H1 (cell line): Measurements from ENCODE around the gene FMOD. TPM values are rescaled to one million over a fixed set of nuclear protein-coding genes. Genes with fewer than 3 reads are reported as not detected.

Source experiments
- CTCF ChIA-PET: fragments of 300-600 bp; sonication (Branson Sonifier 250); formaldehyde crosslinking; loops from one replicate; lab custom pipeline; 2021; ENCODE audit not compliant: partially characterized antibody; lab: Charles Lee
- POLR2A ChIA-PET: fragments of 300-600 bp; sonication (Branson Sonifier 250); formaldehyde crosslinking; loops from one replicate; lab custom pipeline; 2021; ENCODE audit warnings: inconsistent platforms; ENCODE audit not compliant: partially characterized antibody; lab: Charles Lee
- DNase-seq, 2 experiments: peaks; one replicate each; pipeline versions ENCODE4 v3.0.0 to v3.0.0-alpha.2; 2010 to 2022; ENCODE audit warnings: low spot score in 2 of 2, low read depth in 1 of 2, mixed read lengths in 1 of 2
- FAIRE-seq: peaks from 2 replicates; lab custom pipeline; 2011; peaks lifted over from hg19 to GRCh38; lab: Jason Lieb, UNC
- H2AFZ ChIP-seq: 2 replicates; pipeline ENCODE4 v1.8.1; 2012; ENCODE audit warnings: low read length, inconsistent platforms
- H2AK5ac ChIP-seq: 2 replicates; pipeline ENCODE4 v1.6.1; 2013; ENCODE audit warnings: low read depth, low read length
- H2BK120ac ChIP-seq: replicated peaks from 2 replicates; pipeline ENCODE3; 2013; ENCODE audit warnings: low read depth, low read length, inconsistent platforms
- H2BK12ac ChIP-seq: 2 replicates; pipeline ENCODE4 v1.6.1; 2013; ENCODE audit warnings: low read depth, low read length
- H2BK15ac ChIP-seq: 2 replicates; pipeline ENCODE4 v1.6.1; 2013; ENCODE audit warnings: low read length
- H2BK20ac ChIP-seq: 2 replicates; pipeline ENCODE4 v1.6.1; 2013; ENCODE audit warnings: low read length
- H2BK5ac ChIP-seq: 2 replicates; pipeline ENCODE4 v1.6.1; 2013; ENCODE audit warnings: low read depth, low read length
- H3K14ac ChIP-seq: 2 replicates; pipeline ENCODE4 v1.6.1; 2013; ENCODE audit warnings: inconsistent platforms; ENCODE audit not compliant: insufficient read length
- H3K18ac ChIP-seq: 2 replicates; pipeline ENCODE4 v1.6.1; 2013; ENCODE audit warnings: low read length; ENCODE audit errors: extremely low read depth
- H3K23ac ChIP-seq: 2 replicates; pipeline ENCODE4 v1.6.1; 2013; ENCODE audit warnings: inconsistent platforms; ENCODE audit not compliant: insufficient read length
- H3K23me2 ChIP-seq: 2 replicates; pipeline ENCODE4 v1.6.1; 2013; ENCODE audit warnings: low read depth, low read length
- H3K27ac ChIP-seq: 2 replicates; pipeline ENCODE4 v1.6.1; 2011; ENCODE audit warnings: low read depth, low read length, inconsistent platforms
- H3K27me3 ChIP-seq, 4 experiments: replicated peaks in 1 of 4; 1 replicate in 1 of 4; 2 replicates in 3 of 4; pipeline versions ENCODE4 v1.6.1 to v1.8.1; 2011 to 2013; ENCODE audit warnings: low read length in 3 of 4, mild to moderate bottlenecking in 3 of 4, inconsistent platforms in 2 of 4, mixed read lengths in 2 of 4, moderate library complexity in 1 of 4; ENCODE audit not compliant: control insufficient read depth in 3 of 4, insufficient read depth in 3 of 4; ENCODE audit errors: extremely low read depth in 1 of 4
- H3K36me3 ChIP-seq, 4 experiments: 2 replicates each; pipeline versions ENCODE4 v1.6.1 to v1.8.1; 2011 to 2013; ENCODE audit warnings: mild to moderate bottlenecking in 4 of 4, low read length in 3 of 4, moderate library complexity in 2 of 4, control low read depth in 1 of 4, inconsistent platforms in 1 of 4; ENCODE audit not compliant: insufficient read depth in 4 of 4, control insufficient read depth in 2 of 4
- H3K4ac ChIP-seq: replicated peaks from 2 replicates; pipeline ENCODE3; 2013; ENCODE audit warnings: low read length, low read depth, mixed read lengths, inconsistent platforms; ENCODE audit not compliant: insufficient read length
- H3K4me1 ChIP-seq, 4 experiments: replicated peaks in 1 of 4; 1 replicate in 1 of 4; 2 replicates in 3 of 4; pipeline versions ENCODE4 v1.6.1 to v1.8.1; 2011 to 2013; ENCODE audit warnings: low read length in 3 of 4, inconsistent platforms in 2 of 4, mixed read lengths in 1 of 4; ENCODE audit not compliant: insufficient read depth in 4 of 4, control insufficient read depth in 3 of 4
- H3K4me2 ChIP-seq, 2 experiments: 2 replicates each; pipeline versions ENCODE4 v1.6.1 to v1.8.1; 2011 to 2013; ENCODE audit warnings: low read depth in 2 of 2, low read length in 2 of 2, control low read depth in 1 of 2, inconsistent platforms in 1 of 2, mild to moderate bottlenecking in 1 of 2; ENCODE audit not compliant: insufficient read depth in 1 of 2
- H3K4me3 ChIP-seq, 4 experiments: fragments of 200-600, 300-600 bp in 1 of 4; sonication (generic), shearing (Covaris generic), sonication (Bioruptor Twin) in 1 of 4; 2 replicates each; pipeline versions ENCODE4 v1.5.1 to v1.8.1; 2011 to 2016; ENCODE audit warnings: low read length in 4 of 4, low read depth in 3 of 4, control low read depth in 2 of 4, inconsistent platforms in 2 of 4, mild to moderate bottlenecking in 2 of 4, mixed read lengths in 1 of 4, moderate library complexity in 1 of 4; ENCODE audit not compliant: insufficient read depth in 2 of 4; ENCODE audit errors: extremely low read depth in 1 of 4
- H3K56ac ChIP-seq: replicated peaks from 2 replicates; pipeline ENCODE3; 2013; ENCODE audit warnings: low read depth, mild to moderate bottlenecking, mixed read lengths, low read length, inconsistent platforms; ENCODE audit not compliant: insufficient read length
- H3K79me1 ChIP-seq: 2 replicates; pipeline ENCODE4 v1.6.1; 2013; ENCODE audit warnings: low read depth, low read length, control low read depth
- H3K79me2 ChIP-seq, 2 experiments: 2 replicates each; pipeline versions ENCODE4 v1.6.1 to v1.8.1; 2012 to 2013; ENCODE audit warnings: low read length in 2 of 2, mild to moderate bottlenecking in 2 of 2, inconsistent platforms in 1 of 2; ENCODE audit not compliant: insufficient read depth in 2 of 2, control insufficient read depth in 1 of 2
- H3K9ac ChIP-seq, 4 experiments: replicated peaks in 1 of 4; 1 replicate in 1 of 4; 2 replicates in 3 of 4; pipeline versions ENCODE4 v1.6.1 to v1.8.1; 2011 to 2013; ENCODE audit warnings: low read depth in 3 of 4, low read length in 3 of 4, control low read depth in 2 of 4, mild to moderate bottlenecking in 2 of 4, moderate library complexity in 2 of 4, inconsistent platforms in 1 of 4; ENCODE audit errors: extremely low read depth in 1 of 4
- H3K9me3 ChIP-seq, 2 experiments: 2 replicates each; pipeline versions ENCODE4 v1.6.1 to v1.8.1; 2012 to 2013; ENCODE audit warnings: mild to moderate bottlenecking in 2 of 2, moderate library complexity in 2 of 2, control low read depth in 1 of 2, inconsistent platforms in 1 of 2, low read depth in 1 of 2, low read length in 1 of 2, mixed read lengths in 1 of 2; ENCODE audit not compliant: insufficient read depth in 2 of 2
- H4K20me1 ChIP-seq, 2 experiments: replicated peaks in 1 of 2; 2 replicates each; pipeline versions ENCODE3 to v1.8.1; 2011 to 2013; ENCODE audit warnings: inconsistent platforms in 2 of 2, low read length in 2 of 2, mild to moderate bottlenecking in 1 of 2; ENCODE audit not compliant: insufficient read depth in 2 of 2, control insufficient read depth in 1 of 2
- H4K5ac ChIP-seq: 2 replicates; pipeline ENCODE4 v1.6.1; 2013; ENCODE audit warnings: low read length, low read depth, mixed read lengths, inconsistent platforms; ENCODE audit not compliant: insufficient read length
- H4K8ac ChIP-seq: 2 replicates; pipeline ENCODE4 v1.8.0; 2013; ENCODE audit warnings: mild to moderate bottlenecking, moderate library complexity, low read length, inconsistent platforms; ENCODE audit not compliant: insufficient read depth; ENCODE audit errors: extremely low read depth
- H4K91ac ChIP-seq: replicated peaks from 2 replicates; pipeline ENCODE3; 2013; ENCODE audit warnings: low read length, mixed read lengths, inconsistent platforms; ENCODE audit not compliant: insufficient read length
- ATF2 ChIP-seq: IDR thresholded peaks from 2 replicates; pipeline ENCODE4 v1.6.1; 2012; ENCODE audit warnings: low read length, inconsistent platforms
- CBX5 ChIP-seq: fragments of 300-800, 300-1000 bp; sonication (generic); IDR thresholded peaks from 2 replicates; pipeline ENCODE4 v1.7.1; 2016; ENCODE audit warnings: antibody characterized with exemption, low read length, low read depth
- KDM5A ChIP-seq: fragments of 200-600 bp; IDR thresholded peaks from 2 replicates; pipeline ENCODE4 v1.7.1; 2012; ENCODE audit warnings: mild to moderate bottlenecking, low read length, inconsistent platforms, mixed read lengths
- WGBS, 2 experiments: shearing (Covaris generic) in 1 of 2; methylation state at CpG; one replicate each; pipeline versions ENCODE4 v1.1.6 to v1.1.7; 2013 to 2015; ENCODE audit warnings: low lambda C conversion rate in 2 of 2, mixed read lengths in 2 of 2, inconsistent platforms in 1 of 2, low coverage in 1 of 2, missing lambda C conversion rate in 1 of 2; ENCODE audit not compliant: insufficient replicate concordance in 2 of 2, insufficient coverage in 1 of 2, insufficient read length in 1 of 2; ENCODE audit errors: extremely low coverage in 1 of 2, missing lambda C conversion rate in 1 of 2; 5-methylcytosine and 5-hydroxymethylcytosine counted together
- polyA plus RNA-seq, 7 experiments: library from polyadenylated mRNA; depleted of rRNA in 3 of 7; stranded (reverse) in 5 of 7; unstranded in 2 of 7; fragments of >200 nt in 5 of 7; fragments of 200-250 nt in 2 of 7; gene quantifications; 1 replicate in 5 of 7; 2 replicates in 1 of 7; 4 replicates in 1 of 7; pipeline versions ENCODE4 v1.2.1 to v1.2.3, GENCODE V29; 2011 to 2013; ENCODE audit warnings: missing spikeins in 2 of 7, mixed read lengths in 2 of 7
- total RNA-seq: library from RNA; stranded (reverse); fragmentation: NEBNext Ultra II Directional; extraction: Animal tissue kit (Norgen Biotek cat#: 25700); gene quantifications from 2 replicates; pipeline ENCODE4 v1.2.1, GENCODE V29; 2021

Gene FMOD
- total and polyA plus RNA-seq, 2 of the 8 experiments (the other 6 are each of a cell fraction or from before 2014, with no cell fraction given): 0.17 to 0.32 TPM

GRCh38 chr1:203366476-203366875 lies 15.6 kb upstream of the FMOD start:
- H4K20me1 ChIP-seq: no peaks in the 10 kb centered on the region
- H3K14ac ChIP-seq: no peak overlapping the region
- POLR2A ChIA-PET: no interaction called here
- no peaks in the 10 kb centered on the region for H3K9me3 ChIP-seq
- H4K91ac ChIP-seq: no peak overlapping the region
- no peak overlapping the region for H4K5ac ChIP-seq
- no peak overlapping the region for H2BK15ac ChIP-seq
- no peaks in the 10 kb centered on the region for H3K79me2 ChIP-seq
- H3K4me3 ChIP-seq: no peak overlapping the region
- H2AK5ac ChIP-seq: no peak overlapping the region
- no peak overlapping the region for H2BK12ac ChIP-seq
- H3K23ac ChIP-seq: no peak overlapping the region
- TF ChIP-seq KDM5A: no peak
- no peak for TF ChIP-seq ATF2
- TF ChIP-seq CBX5: no peak
- H3K4me2 ChIP-seq: no peak overlapping the region
- no peak overlapping the region for H2BK20ac ChIP-seq
- no peak overlapping the region for H3K56ac ChIP-seq
- no peak overlapping the region for H3K4ac ChIP-seq
- DNase-seq (no peak), FAIRE-seq (no peak)
- no peak overlapping the region for H2BK120ac ChIP-seq
- no peak overlapping the region for H3K18ac ChIP-seq
- H3K79me1 ChIP-seq: no peaks in the 10 kb centered on the region
- no peaks in the 10 kb centered on the region for H3K36me3 ChIP-seq
- H4K8ac ChIP-seq: no peak overlapping the region
- H3K27me3 ChIP-seq: peaks cover 0 to 2% (median 0%) of the 10 kb centered on the region in 4 experiments; a peak in 3 of 7 replicates
- H3K23me2 ChIP-seq: no peaks in the 10 kb centered on the region
- CTCF ChIA-PET: interaction anchor here (1.7 to 3.0 kb wide), 3 partner anchors 25 to 122 kb away, joined by 4 to 20 read pairs (median 5); no protein-coding TSS in a partner anchor
- H3K27ac ChIP-seq: no peak overlapping the region
- no peak overlapping the region for H2BK5ac ChIP-seq
- H3K9ac ChIP-seq: no peak overlapping the region
- 88% methylated on average over 3 of the region's 3 CpGs; no CpG with 5 or more reads in 1 of the 2 experiments for WGBS, 2 experiments
- peaks cover 0 to 2% (median 0%) of the 10 kb centered on the region in 4 experiments; a peak in 2 of 7 replicates for H3K4me1 ChIP-seq
- H2AFZ ChIP-seq: no peak overlapping the region
